Urothelium cell line (cell line): ENCODE results near the gene ASPA.
"Not testable (repeated sequence)": the region's sequence is repeated elsewhere in the genome, so short reads cannot be mapped to it uniquely, and the experiment has no call there.

Experiments
- DNase-seq: peaks from one replicate; pipeline ENCODE4 v3.0.0; 2011; ENCODE audit warnings: low spot score, mixed read lengths
- FAIRE-seq: peaks from 2 replicates; lab custom pipeline; 2011; peaks lifted over from hg19 to GRCh38; lab: Jason Lieb, UNC

The ASPA gene

DNA sequence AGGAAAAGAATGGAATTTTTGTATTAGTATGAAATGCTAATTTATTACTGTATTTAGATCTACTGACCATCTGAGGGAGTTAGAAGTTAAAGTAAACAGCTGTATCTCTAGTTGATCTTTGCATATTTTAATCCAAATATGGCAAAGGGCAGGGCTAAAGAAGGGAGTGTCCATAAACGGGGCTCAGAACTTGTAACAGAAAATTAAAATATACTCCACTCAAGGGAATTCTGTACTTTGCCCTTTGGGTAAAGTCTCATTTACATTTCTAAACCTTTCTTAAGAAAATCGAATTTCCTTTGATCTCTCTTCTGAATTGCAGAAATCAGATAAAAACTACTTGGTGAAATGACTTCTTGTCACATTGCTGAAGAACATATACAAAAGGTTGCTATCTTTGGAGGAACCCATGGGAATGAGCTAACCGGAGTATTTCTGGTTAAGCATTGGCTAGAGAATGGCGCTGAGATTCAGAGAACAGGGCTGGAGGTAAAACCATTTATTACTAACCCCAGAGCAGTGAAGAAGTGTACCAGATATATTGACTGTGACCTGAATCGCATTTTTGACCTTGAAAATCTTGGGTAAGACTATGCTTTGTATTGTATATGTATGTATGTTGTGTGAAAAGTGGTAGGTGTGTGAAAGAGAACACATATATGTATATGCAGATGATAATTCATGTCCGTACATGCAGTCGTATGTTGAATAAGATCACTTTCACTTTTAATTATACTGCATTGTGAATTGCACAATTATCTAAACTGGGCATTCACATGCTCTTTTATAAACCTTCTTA, at the start of gene ASPA:
Gene ASPA, plus strand, starts transcription at position 186 of the 799 bp plus-strand sequence. Its CDS starts 163 bp downstream, at position 349.
- DNase-seq, result no peak
- no peak for FAIRE-seq

DNA sequence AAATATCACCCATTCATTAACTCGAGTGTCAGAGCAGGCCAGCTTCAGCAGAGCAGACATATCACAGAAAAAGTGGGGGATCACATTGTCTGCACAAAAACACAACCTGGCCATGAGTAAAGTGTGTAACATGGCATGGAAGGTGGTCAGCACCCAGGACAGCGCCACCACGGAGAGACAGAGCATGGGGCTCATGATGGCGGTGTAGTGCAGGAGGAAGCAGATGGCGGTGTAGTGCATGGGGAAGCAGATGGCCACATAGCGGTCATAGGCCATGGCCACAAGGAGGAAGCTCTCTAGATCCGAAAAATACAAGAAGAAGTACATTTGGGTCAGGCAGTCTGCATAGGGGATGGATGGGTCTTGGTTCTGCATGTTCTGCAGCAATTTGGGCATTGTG, 42.6 kb upstream of the ASPA start:
- DNase-seq, result not testable (repeated sequence)
- peak; percentile 77 for FAIRE-seq

DNA sequence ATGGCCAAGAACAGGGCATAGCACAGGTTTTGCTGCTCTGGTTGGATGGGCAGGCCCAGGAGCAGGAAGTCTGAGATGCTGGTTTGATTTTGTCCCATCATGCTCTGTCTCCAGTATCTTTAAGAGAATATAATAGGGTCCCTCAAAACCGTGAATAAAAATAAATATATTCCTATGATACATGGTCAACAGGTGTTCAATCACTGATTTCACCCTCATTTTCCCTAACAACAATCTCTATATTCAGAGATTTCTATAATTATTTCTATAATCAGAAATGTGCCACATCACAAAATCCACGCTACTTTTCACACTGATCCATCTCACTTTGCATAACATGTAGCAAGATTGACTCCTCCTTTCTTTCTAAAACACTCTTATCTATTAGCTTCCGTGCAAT, 42.1 kb upstream of the ASPA start, which contains the start of gene OR1E2:
Gene OR1E2, minus strand, starts transcription at position 101 of the 400 bp plus-strand sequence. Its CDS starts 0 bp downstream, at position 101.
- DNase-seq (no peak), FAIRE-seq (no peak)

DNA sequence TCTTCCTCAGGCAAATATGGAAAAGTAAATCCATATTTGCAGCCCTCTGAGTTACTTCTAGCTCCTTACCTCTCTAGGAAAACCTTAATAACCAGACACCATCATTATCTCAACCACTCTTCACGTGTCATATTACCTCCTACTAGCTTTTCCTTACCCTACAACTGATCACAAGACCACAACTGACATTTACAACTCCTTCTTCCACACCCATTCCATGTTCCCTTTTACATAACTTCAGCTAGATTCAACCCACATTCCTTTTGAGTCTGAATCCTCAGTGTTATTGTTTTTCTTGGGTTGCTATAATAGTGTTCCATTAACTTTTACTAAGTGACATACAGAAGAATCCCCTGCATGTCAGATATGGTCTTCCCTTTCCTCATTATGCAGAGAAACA, 37.4 kb upstream of the ASPA start:
- DNase-seq, result no peak
- FAIRE-seq, result no peak

DNA sequence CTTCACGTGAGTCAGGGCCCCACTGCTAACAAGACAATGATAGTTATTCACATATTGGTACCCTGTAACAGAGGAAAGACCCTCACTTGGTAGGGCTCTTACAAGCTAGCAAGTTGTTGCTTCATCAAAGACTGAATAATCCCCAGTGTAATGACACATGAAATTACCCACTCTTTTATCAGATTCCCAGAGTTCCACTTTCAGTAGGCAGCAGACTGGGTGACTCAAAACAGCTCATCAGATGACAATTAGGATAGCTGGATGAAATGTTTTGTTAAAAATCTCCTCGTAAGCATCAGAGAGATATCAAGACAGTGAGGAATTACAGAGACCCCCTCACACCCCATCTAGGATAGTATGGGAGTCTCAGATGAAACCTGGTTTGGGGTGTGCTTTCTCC, 35.3 kb upstream of the ASPA start:
- FAIRE-seq, result no peak
- no peak for DNase-seq

DNA sequence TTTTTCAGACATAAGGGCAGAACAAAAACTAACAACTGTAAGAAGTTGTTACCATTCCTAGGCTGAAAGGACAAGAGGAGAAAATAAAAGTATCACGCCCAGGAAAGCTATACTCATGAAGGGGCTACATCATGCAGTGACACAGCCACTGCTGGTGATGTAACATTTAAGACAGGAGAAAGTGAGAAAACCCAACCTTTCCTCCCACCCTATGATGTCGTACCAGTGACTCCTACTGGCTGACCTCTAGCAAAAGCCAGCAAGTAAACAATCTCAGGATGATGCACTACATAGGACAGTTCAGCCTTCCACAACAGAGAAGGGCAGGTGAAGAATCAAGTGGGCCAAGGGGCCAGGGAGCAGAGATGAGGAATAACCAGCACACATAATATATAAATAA, 28.2 kb upstream of the ASPA start:
- FAIRE-seq, result no peak
- DNase-seq, result peak; percentile 6

DNA sequence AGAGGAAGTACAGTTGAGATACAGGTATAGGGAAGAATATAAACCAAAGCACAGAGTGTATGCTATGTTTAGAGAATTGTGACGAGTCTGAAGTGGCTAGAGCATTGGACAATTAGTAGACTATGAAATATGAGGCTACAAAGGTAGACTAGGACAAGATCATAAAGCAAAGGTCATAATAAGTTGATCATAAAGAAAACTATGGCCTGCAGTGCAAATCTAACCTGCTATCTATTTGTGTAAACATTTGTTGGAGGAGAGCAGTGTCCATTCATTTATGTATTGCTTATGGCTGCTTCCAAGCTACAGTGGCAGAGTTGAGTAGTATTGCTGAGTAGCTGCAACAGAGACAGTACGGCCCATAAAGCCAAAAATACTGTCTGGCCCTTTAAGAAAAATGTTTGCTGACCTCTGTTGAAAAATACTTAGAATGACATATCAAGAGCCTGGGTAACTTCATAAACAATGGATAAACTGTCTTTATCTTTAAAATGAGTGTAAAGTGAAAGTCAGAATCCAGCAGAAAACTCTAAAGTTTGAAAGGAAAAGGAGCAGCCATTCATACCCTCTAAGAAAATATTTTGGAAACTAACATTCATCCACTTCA, 27.6 kb upstream of the ASPA start:
- DNase-seq, result no peak
- FAIRE-seq, result no peak

DNA sequence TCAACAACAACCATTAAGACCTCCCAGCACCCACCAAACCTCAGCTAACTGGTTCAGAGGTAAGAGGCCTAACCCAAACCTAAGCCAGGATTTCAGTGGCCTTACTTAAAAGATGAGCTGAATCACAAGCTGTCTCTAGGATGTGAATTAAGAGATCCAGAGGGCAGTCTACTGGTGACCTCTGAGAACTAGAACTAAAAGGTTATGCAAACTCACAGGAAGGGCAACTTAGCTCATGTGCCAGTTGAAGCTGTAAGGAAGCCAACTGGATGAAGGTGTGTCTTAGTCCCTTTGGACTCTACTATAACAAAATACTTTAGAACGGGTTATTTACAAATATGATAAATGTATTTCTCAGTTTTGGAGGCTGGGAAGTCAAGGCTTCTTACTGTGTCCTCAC, 9.4 kb upstream of the ASPA start:
- not testable (repeated sequence) for FAIRE-seq, DNase-seq

DNA sequence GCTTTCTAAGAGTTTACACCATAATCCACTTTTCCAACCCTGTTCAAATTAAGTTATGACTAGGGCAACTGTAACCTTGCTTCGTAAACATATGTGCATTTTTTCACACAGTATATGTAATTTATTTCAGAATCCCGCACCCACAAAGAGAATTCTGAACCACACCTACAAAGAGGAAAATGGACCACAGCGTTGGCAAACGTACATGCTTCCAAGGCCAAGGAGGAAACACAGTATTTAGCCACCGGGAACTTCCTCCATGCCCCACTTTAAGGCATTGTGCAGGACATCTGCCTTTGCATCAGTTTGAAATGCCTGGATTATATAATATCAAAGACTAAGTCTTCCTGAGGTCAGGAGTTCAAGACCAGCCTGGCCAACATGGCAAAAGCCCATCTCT, 6.3 kb upstream of the ASPA start:
- FAIRE-seq (no peak), DNase-seq (no peak)

DNA sequence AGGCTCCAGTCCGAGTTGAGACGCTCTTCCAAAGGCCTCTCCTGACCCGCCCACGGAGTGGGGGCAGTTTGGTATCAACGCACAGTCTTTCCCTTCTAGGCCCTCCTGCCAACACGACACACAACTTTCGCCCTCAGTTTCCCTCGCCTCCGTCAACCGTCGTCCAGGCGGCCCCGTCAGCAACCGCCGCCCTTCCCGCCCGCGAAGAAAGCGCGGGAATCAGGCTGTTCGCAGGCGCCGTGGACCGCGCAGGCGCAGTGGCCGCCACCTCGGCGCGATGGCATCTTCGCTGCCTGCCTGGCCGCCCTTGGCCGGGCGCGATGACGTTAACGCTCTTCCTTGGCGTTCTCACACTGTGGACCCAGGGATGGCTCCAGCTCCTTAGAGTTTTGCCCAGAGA, 4.2 kb upstream of the ASPA start, which contains the start of gene SPATA22:
Gene SPATA22, minus strand, starts transcription at position 221 of the 400 bp plus-strand sequence. CDS start 2,494 bp downstream, outside the sequence.
- no peak for DNase-seq
- FAIRE-seq, result no peak

DNA sequence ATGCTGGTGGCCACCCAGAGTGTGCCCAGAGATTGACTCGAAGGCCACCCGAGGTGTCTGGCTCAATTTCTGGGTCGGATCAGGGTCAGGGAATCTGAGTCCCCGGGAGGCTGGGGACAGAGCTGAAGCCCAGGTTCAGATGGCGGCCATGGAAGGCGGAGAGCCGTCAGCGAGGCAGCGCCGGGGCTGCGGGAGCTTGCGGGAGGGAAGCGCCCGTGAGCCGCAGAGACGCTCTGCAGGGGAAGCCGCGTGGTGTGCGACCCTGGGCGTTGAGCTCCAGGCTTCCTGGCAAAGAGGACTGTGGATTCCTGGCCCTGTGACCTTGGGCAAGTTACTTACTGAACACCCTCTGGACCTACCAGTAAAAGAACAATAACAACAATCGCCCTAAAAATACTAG, 3.7 kb upstream of the ASPA start:
- FAIRE-seq, result no peak
- DNase-seq, result no peak

DNA sequence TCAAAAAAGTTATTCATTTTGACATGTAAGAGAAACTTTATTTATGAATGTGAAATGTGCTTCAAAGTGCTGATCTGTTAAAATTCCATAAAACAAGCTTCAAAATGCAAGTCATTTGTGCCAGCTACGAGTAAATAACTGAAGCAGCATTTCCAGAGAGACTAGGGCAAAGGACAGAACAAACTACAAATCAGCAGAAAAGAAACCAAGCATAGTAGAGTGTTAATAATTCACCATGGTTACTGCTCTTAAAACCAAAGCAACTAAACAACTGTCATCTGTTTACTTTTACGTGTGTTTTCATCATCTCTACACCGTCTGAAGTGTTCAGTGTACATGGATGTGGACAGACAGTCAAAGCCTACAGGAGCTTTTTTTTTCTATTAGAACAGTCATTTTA, 1.6 kb upstream of the ASPA start:
- DNase-seq (no peak), FAIRE-seq (no peak)

DNA sequence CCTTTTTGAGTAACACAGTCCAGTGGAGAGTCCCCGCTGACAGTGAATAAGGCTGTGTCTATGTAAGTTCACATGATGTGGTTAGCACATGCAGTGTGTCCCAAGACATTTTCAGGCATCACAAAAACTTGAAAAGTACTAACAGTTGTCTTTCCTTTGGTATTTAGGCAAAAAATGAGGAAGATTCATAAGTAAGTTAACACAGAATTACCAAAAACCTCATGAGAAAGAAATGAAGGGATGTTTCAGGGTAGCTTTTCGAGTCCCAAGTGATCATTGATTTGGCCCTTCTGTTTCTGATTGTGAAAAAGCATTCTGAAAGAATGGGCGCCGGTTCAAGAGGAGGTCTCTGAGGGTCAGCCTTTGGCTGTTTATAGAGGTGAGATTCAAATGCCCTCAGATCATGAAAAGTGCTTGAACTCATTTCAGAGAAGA, 529 bp upstream of the ASPA start:
- no peak for DNase-seq
- no peak for FAIRE-seq

DNA sequence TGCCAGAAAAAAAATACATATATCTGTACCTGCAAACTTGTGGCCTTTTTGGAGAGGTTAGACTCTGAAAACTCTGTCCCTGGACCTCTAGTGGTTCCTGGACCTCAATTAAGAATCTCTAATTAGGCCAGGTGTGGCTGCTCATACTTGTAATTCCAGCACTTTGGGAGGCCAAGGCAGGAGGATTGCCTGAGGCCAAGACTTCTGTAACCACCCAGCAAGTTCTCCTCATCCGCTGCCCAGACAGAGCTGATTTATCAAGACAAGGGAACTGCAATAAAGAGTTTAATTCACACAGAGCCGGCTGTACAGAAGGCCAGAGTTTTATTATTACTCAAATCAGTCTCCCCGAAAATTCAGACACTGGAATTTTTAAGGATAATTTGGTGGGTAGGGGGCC, 4.2 kb downstream of the ASPA start:
- DNase-seq (no peak), FAIRE-seq (no peak)

DNA sequence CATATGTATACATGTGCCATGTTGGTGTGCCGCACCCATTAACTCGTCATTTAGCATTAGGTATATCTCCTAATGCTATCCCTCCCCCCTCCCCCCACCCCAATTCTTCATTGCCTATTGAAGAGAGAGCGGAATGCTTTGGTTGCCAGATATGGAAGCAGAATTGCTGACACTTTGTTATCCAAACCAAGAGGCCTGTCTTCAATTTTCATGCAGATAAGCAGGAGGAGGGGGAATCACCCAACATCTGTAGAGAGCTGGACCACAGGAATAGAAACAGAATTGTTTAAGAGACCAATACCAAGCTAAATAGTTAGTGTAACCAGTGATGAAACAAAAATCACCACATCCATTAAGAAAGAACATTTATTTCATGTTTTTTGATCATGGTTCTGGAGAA, 7.1 kb downstream of the ASPA start:
- no peak for DNase-seq
- FAIRE-seq, result no peak

DNA sequence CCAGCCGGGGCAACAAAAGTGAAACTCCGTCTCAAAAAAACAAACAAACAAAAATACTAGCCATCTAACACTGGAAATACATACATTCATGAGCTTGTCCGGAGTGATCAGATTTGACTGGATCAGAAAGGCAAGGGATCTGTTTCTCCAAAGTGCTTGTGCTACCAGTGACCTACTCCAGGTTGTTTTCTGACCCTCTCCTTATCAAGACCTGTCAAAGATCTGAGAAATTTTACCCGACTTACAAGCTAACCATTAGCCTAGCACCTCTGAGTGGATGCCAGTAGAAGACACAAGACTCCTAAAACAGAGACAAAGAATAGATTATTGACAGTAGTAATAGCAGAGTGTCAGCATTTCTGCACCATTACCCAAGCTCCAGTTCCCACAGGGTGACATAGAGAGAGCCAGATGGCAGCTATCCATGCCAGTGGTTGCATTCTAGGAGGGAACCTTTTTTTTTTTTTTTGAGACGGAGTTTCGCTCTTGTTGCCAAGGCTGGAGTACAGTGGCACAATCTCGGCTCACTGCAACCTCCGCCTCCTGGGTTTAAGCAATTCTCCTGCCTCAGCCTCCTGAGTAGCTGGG, 9.8 kb downstream of the ASPA start:
- FAIRE-seq (no peak), DNase-seq (no peak)

DNA sequence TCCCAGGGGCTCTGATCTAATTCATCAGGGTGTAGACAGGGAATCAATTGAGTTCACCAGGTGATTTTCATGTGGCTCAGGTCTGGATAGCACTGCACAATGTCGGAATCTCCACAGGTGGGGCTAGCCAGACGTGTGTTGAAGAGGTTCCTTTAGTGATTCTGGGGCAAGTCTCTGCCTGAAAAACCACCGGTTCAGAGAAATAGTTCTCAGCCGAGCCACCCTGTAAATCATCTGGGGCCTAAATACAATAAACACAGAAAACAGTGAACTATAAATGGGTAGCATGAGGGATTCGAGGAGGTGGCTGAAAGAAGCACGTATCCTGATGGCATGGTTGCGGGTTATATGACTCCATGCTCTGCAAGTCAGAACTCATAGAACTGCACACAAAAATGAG, 21.3 kb downstream of the ASPA start:
- DNase-seq (no peak), FAIRE-seq (no peak)

DNA sequence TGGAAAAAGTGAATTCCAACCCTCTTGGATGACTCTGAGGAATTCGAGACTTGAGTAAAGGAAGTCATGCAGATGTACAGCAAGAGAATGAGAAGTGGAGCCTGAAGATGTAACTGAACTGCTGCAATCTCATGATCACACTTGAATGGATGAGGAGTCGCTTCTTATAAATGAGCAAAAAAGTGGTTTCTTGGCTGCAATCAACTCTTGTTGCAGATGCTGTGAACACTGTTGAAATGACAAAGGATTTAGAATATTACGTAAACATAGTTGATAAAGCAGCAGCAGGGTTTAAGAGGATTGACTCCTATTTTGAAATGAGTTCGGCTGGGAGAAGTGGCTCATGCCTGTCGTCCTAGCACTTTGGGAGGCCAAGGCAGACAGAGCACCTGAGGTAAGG, 25.5 kb downstream of the ASPA start:
- DNase-seq (no peak), FAIRE-seq (no peak)

DNA sequence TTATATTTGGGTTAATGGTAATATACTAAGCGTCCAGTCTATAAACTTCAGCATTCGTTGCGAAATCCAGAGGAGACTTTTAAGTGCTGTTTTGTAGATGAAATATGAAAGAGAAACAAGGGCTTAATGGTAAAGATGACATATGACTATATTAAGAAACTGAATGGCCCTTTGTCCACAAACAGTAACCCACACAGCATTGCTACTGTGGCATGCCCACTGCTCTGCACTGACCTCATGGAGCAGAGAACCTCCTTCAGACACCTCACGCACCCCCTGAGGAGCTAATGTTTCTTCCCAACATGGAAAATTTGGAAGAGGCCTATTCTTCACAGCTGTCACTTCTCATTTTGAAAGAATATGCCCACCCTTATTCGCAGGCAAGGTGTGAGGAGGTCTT, 26.7 kb downstream of the ASPA start:
- FAIRE-seq (no peak), DNase-seq (no peak)

DNA sequence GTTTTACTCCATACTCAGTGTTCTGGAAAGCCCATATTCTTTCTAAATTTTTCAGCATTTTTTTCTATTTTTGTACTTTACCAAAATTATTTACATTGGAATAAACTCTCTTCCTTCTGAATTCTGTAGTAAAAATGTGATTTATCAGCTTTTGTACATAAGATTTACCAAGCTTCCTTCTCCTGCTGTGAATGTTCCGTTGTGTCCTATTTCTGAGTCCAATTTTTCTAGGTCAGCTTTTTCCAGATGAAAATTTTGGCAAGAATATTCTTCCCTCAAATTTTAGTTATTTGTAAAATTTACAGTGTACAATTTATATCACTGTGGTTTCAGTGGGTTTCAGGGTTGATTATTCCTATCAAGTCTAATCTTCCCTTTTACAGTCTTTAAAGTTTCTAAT, 27.5 kb downstream of the ASPA start:
- FAIRE-seq, result no peak
- no peak for DNase-seq

DNA sequence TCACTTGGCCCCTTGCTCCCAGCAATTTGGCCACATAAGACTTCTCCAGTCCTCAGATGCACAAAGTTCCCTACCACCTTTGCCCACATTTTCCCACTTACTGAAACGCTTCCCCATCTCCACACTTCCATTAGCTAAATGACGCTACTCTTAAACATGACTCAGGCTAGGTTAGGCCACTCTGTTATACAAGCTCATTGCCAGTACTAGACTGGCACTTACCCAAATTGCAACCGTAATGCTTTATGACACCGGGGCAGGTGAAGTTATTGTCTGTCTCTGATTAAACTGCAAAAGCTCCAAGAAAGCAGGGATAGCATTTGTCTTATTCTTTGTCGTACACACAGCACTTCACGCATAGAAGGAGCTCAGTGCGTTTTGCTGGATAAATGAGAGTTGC, 29.2 kb downstream of the ASPA start:
- DNase-seq (no peak), FAIRE-seq (no peak)

DNA sequence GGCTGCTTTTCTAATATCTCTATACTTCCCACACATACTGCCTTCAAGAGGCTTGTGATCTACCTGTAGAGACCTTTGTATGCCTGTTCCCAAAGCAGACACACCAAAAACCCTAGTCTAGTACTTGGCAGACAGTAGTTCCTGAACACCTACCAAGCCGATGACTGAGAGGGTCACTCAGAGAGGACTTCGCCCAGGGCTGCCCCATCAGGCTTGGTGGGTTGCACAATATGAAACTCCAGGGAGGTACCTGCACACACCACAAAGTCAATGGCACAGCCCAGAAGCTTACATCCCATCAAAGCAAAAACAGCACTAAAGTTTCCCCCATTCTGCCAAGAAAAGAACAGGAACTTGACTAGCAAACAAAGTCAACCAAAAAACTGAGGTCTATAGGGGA, 30.3 kb downstream of the ASPA start:
- DNase-seq, result no peak
- no peak for FAIRE-seq
